HG03139 (cell line): ENCODE measurements around the gene TEAD2.
"Not testable (repeated sequence)": the region's sequence is repeated elsewhere in the genome, so short reads cannot be mapped to it uniquely, and the experiment has no call there.

Source experiments
- ATAC-seq: cut with Tn5 transposase; IDR thresholded peaks from one replicate; pipeline ENCODE4 v1.9.1; 2021; ENCODE audit not compliant: unreplicated experiment

The TEAD2 gene

GRCh38 chr19:49387936-49388372 is 25.7 kb upstream of the TEAD2 start, which contains the start of gene KASH5:
Gene KASH5 (plus strand): TSS chr19:49388249. CDS start chr19:49390884, 2,635 bp downstream.
- ATAC-seq, result no peak

GRCh38 chr19:49383599-49383998 is 21.4 kb upstream of the TEAD2 start:
- no peak for ATAC-seq

- ATAC-seq, result no peak
Observed at GRCh38 chr19:49382639-49383038, 20.4 kb upstream of the TEAD2 start.

GRCh38 chr19:49380391-49380790 is 18.2 kb upstream of the TEAD2 start:
- no peak for ATAC-seq

- ATAC-seq, result no peak
Observed at GRCh38 chr19:49378512-49378911, 16.3 kb upstream of the TEAD2 start.

GRCh38 chr19:49374665-49375434 is 12.6 kb upstream of the TEAD2 start:
- no peak for ATAC-seq

- ATAC-seq, result not testable (repeated sequence)
Observed at GRCh38 chr19:49373174-49373573, 11.0 kb upstream of the TEAD2 start.

- ATAC-seq, result no peak
Observed at GRCh38 chr19:49371184-49371583, 9.0 kb upstream of the TEAD2 start.

- ATAC-seq, result no peak
Observed at GRCh38 chr19:49368711-49369358, 6.6 kb upstream of the TEAD2 start.

GRCh38 chr19:49366110-49366509 is 3.9 kb upstream of the TEAD2 start:
- ATAC-seq, result no peak

GRCh38 chr19:49364083-49364737 is 2.0 kb upstream of the TEAD2 start:
- ATAC-seq, result no peak

- ATAC-seq, result peak; percentile 68
Observed at GRCh38 chr19:49363268-49364082, 1.3 kb upstream of the TEAD2 start, which contains the start of gene DKKL1. Gene DKKL1 (plus strand): TSS chr19:49363877. CDS start chr19:49363999, 122 bp downstream.

- no peak for ATAC-seq
Observed at GRCh38 chr19:49362929-49363267, 682 bp upstream of the TEAD2 start.

- no peak for ATAC-seq
Observed at GRCh38 chr19:49361438-49362047, 673 bp downstream of the TEAD2 start.

- ATAC-seq, result no peak
Observed at GRCh38 chr19:49359851-49360820, 2.1 kb downstream of the TEAD2 start.

- ATAC-seq, result no peak
Observed at GRCh38 chr19:49357186-49357585, 5.0 kb downstream of the TEAD2 start.

- no peak for ATAC-seq
Observed at GRCh38 chr19:49356382-49356781, 5.8 kb downstream of the TEAD2 start.

GRCh38 chr19:49355909-49356353 is 6.3 kb downstream of the TEAD2 start:
- ATAC-seq, result no peak

- no peak for ATAC-seq
Observed at GRCh38 chr19:49349567-49349966, 12.6 kb downstream of the TEAD2 start.
